T-helper 17 cell (primary cell): Measurements from ENCODE around the gene SMIM12. TPM values are rescaled to one million over a fixed set of nuclear protein-coding genes. Genes with fewer than 3 reads are reported as not detected.

Source experiments
- ATAC-seq: fragments of 150-1000 bp; cut with Tn5 transposase; 2 replicates; pipeline ENCODE4 v1.10.0; 2021; ENCODE audit warnings: mild to moderate bottlenecking, moderate library complexity
- DNase-seq, 3 donors: peaks; one replicate each; pipeline versions ENCODE4 v3.0.0 to v3.0.0-alpha.2; 2020 to 2021
- H3K9me3 ChIP-seq: one replicate; pipeline ENCODE4 v1.7.0; 2013; ENCODE audit warnings: low read length, mild to moderate bottlenecking; ENCODE audit not compliant: control insufficient read depth, poor library complexity, severe bottlenecking
- H3K27ac Mint-ChIP-seq: one replicate; pipeline ENCODE4 v1.8.0; 2022; ENCODE audit warnings: mild to moderate bottlenecking, moderate library complexity, mixed read lengths
- H3K27me3 Mint-ChIP-seq: one replicate; pipeline ENCODE4 v1.8.0; 2022; ENCODE audit warnings: mixed read lengths
- H3K36me3 Mint-ChIP-seq: one replicate; pipeline ENCODE4 v1.8.0; 2022; ENCODE audit warnings: low read depth, mixed read lengths
- H3K4me1 Mint-ChIP-seq: one replicate; pipeline ENCODE4 v1.8.0; 2022; ENCODE audit warnings: mild to moderate bottlenecking, mixed read lengths
- H3K4me3 Mint-ChIP-seq: one replicate; pipeline ENCODE4 v1.8.0; 2022; ENCODE audit warnings: mild to moderate bottlenecking, moderate library complexity, mixed read lengths
- total RNA-seq, 4 donors: library from RNA in 2 of 4; stranded (reverse) in 2 of 4; gene quantifications; one replicate each; pipeline ENCODE4 v1.2.3 and lab custom pipeline; 2022 to 2026

Gene SMIM12
- total RNA-seq (10 to 100 TPM; 29.6 to 39.2 TPM), total RNA-seq (lab: John Stamatoyannopoulos, UW) (39.1 to 61.8 reads per million in 2 donors)

GRCh38 chr1:34859446-34860200 is at the start of gene SMIM12:
Gene SMIM12, minus strand, starts transcription at chr1:34859749. Its CDS starts 3,772 bp downstream, at chr1:34855977.
- peaks cover 2% of the 10 kb centered on the region for H3K36me3 Mint-ChIP-seq
- H3K27ac Mint-ChIP-seq: peak within 1 kb of the TSS; percentile 96
- H3K9me3 ChIP-seq: no peaks in the 10 kb centered on the region
- no peaks in the 10 kb centered on the region for H3K27me3 Mint-ChIP-seq
- peaks cover 35% of the 10 kb centered on the region for H3K4me1 Mint-ChIP-seq
- peak within 1 kb of the TSS; percentile 98 for H3K4me3 Mint-ChIP-seq
- ATAC-seq (peak; percentile 98), DNase-seq (peak; percentile 77 to 81 (median 79))

GRCh38 chr1:34908369-34908768 is 48.8 kb upstream of the SMIM12 start:
- Mint-ChIP-seq H3K4me3 (no peak overlapping the region), H3K4me1 (peaks cover 2% of the 10 kb centered on the region), H3K27me3 (peaks cover 22% of the 10 kb centered on the region), H3K36me3 (no peaks in the 10 kb centered on the region), H3K27ac (no peak overlapping the region)
- no peak for ATAC-seq
- no peak for DNase-seq
- H3K9me3 ChIP-seq: no peaks in the 10 kb centered on the region

- no peak overlapping the region for H3K4me3 Mint-ChIP-seq
- no peak overlapping the region for H3K27ac Mint-ChIP-seq
- peaks cover 2% of the 10 kb centered on the region for H3K4me1 Mint-ChIP-seq
- ATAC-seq (no peak), DNase-seq (no peak)
- H3K9me3 ChIP-seq: no peaks in the 10 kb centered on the region
- H3K27me3 Mint-ChIP-seq: peaks cover 20% of the 10 kb centered on the region
- no peaks in the 10 kb centered on the region for H3K36me3 Mint-ChIP-seq
Measured at GRCh38 chr1:34907487-34908090, 48.0 kb upstream of the SMIM12 start.

- Mint-ChIP-seq H3K27ac (no peak overlapping the region), H3K4me3 (no peak overlapping the region), H3K36me3 (peaks cover 3% of the 10 kb centered on the region), H3K27me3 (peaks cover 28% of the 10 kb centered on the region), H3K4me1 (peaks cover 5% of the 10 kb centered on the region)
- ATAC-seq: no peak
- no peaks in the 10 kb centered on the region for H3K9me3 ChIP-seq
- DNase-seq: no peak
Measured at GRCh38 chr1:34906756-34907155, 47.2 kb upstream of the SMIM12 start.

GRCh38 chr1:34906222-34906621 is 46.7 kb upstream of the SMIM12 start:
- Mint-ChIP-seq H3K4me1 (peaks cover 7% of the 10 kb centered on the region), H3K27ac (no peak overlapping the region)
- ATAC-seq: no peak

GRCh38 chr1:34905098-34905459 is 45.5 kb upstream of the SMIM12 start:
- Mint-ChIP-seq H3K27me3 (peaks cover 44% of the 10 kb centered on the region), H3K4me3 (no peak overlapping the region)

More at GRCh38 chr1:34906222-34906621, 46.7 kb upstream of the SMIM12 start:
- no peak overlapping the region for H3K4me3 Mint-ChIP-seq
- H3K36me3 Mint-ChIP-seq: peaks cover 5% of the 10 kb centered on the region
- peaks cover 33% of the 10 kb centered on the region for H3K27me3 Mint-ChIP-seq
- DNase-seq: no peak
- no peaks in the 10 kb centered on the region for H3K9me3 ChIP-seq

GRCh38 chr1:34904236-34905097 is 44.9 kb upstream of the SMIM12 start:
- Mint-ChIP-seq H3K27ac (no peak overlapping the region), H3K27me3 (peaks cover 47% of the 10 kb centered on the region), H3K4me3 (no peak overlapping the region), H3K4me1 (peaks cover 7% of the 10 kb centered on the region), H3K36me3 (peaks cover 10% of the 10 kb centered on the region)
- ATAC-seq (no peak), DNase-seq (no peak)
- no peaks in the 10 kb centered on the region for H3K9me3 ChIP-seq

More at GRCh38 chr1:34905098-34905459, 45.5 kb upstream of the SMIM12 start:
- Mint-ChIP-seq H3K4me1 (peaks cover 7% of the 10 kb centered on the region), H3K36me3 (peaks cover 10% of the 10 kb centered on the region), H3K27ac (no peak overlapping the region)
- no peaks in the 10 kb centered on the region for H3K9me3 ChIP-seq
- ATAC-seq (no peak), DNase-seq (no peak)

- DNase-seq: no peak
- H3K4me3 Mint-ChIP-seq: no peak overlapping the region
- peaks cover 40% of the 10 kb centered on the region for H3K27me3 Mint-ChIP-seq
- H3K36me3 Mint-ChIP-seq: peaks cover 10% of the 10 kb centered on the region
- H3K9me3 ChIP-seq: no peaks in the 10 kb centered on the region
- H3K27ac Mint-ChIP-seq: no peak overlapping the region
- ATAC-seq: no peak
- H3K4me1 Mint-ChIP-seq: peaks cover 19% of the 10 kb centered on the region
Measured at GRCh38 chr1:34901919-34902318, 42.4 kb upstream of the SMIM12 start.

GRCh38 chr1:34900775-34901502 is 41.4 kb upstream of the SMIM12 start:
- Mint-ChIP-seq H3K4me3 (no peak overlapping the region), H3K36me3 (peaks cover 10% of the 10 kb centered on the region), H3K27me3 (peaks cover 36% of the 10 kb centered on the region), H3K4me1 (peaks cover 19% of the 10 kb centered on the region), H3K27ac (no peak overlapping the region)
- no peaks in the 10 kb centered on the region for H3K9me3 ChIP-seq
- ATAC-seq (no peak), DNase-seq (no peak)

GRCh38 chr1:34899906-34900305 is 40.4 kb upstream of the SMIM12 start:
- Mint-ChIP-seq H3K4me1 (peaks cover 19% of the 10 kb centered on the region), H3K4me3 (no peak overlapping the region), H3K27me3 (peaks cover 36% of the 10 kb centered on the region), H3K36me3 (peaks cover 10% of the 10 kb centered on the region), H3K27ac (no peak overlapping the region)
- ATAC-seq (no peak), DNase-seq (no peak)
- H3K9me3 ChIP-seq: no peaks in the 10 kb centered on the region

- Mint-ChIP-seq H3K4me1 (peaks cover 19% of the 10 kb centered on the region), H3K4me3 (no peak overlapping the region), H3K27me3 (peaks cover 36% of the 10 kb centered on the region), H3K27ac (no peak overlapping the region), H3K36me3 (peaks cover 10% of the 10 kb centered on the region)
- ATAC-seq (no peak), DNase-seq (no peak)
- no peaks in the 10 kb centered on the region for H3K9me3 ChIP-seq
Measured at GRCh38 chr1:34899471-34899870, 39.9 kb upstream of the SMIM12 start.

GRCh38 chr1:34898330-34898761 is 38.8 kb upstream of the SMIM12 start:
- no peak for DNase-seq
- no peak overlapping the region for H3K4me3 Mint-ChIP-seq
- H3K27me3 Mint-ChIP-seq: peaks cover 30% of the 10 kb centered on the region
- H3K27ac Mint-ChIP-seq: peak overlapping the region; percentile 41
- ATAC-seq: no peak
- peaks cover 19% of the 10 kb centered on the region for H3K4me1 Mint-ChIP-seq
- no peaks in the 10 kb centered on the region for H3K9me3 ChIP-seq
- peaks cover 10% of the 10 kb centered on the region for H3K36me3 Mint-ChIP-seq
